Nucleus accumbens (tissue), 56 donors: ENCODE measurements around the gene ANXA6.

Experiments used
- DNase-seq, 56 donors: peaks; one replicate each; lab custom pipeline; 2025; lab: John Stamatoyannopoulos, UW

Gene ANXA6

GRCh38 chr5:151132963-151133362 lies 24.6 kb downstream of the ANXA6 start:
- DNase-seq: peak in 2 of 56 donors; percentile 16 to 19

GRCh38 chr5:151130922-151131891 lies 26.4 kb downstream of the ANXA6 start:
- DNase-seq: no peak

GRCh38 chr5:151130235-151130921 lies 27.2 kb downstream of the ANXA6 start:
- DNase-seq: no peak

- DNase-seq: no peak
These were observed 28.8 kb downstream of the ANXA6 start for GRCh38 chr5:151128817-151129216.

- DNase-seq: no peak
These were observed 29.7 kb downstream of the ANXA6 start for GRCh38 chr5:151127926-151128325.

- DNase-seq: peak in 45 of 56 donors; percentile 10 to 82 (median 46)
These were observed 31.4 kb downstream of the ANXA6 start for GRCh38 chr5:151126199-151126645.

- no peak for DNase-seq
These were observed 32.2 kb downstream of the ANXA6 start for GRCh38 chr5:151125421-151125820.

GRCh38 chr5:151123897-151124751 lies 33.5 kb downstream of the ANXA6 start:
- DNase-seq: peak in 3 of 56 donors; percentile 7 to 21 (median 17)

GRCh38 chr5:151122828-151123227 lies 34.8 kb downstream of the ANXA6 start:
- DNase-seq: no peak

GRCh38 chr5:151121665-151122064 lies 35.9 kb downstream of the ANXA6 start:
- peak in 14 of 56 donors; percentile 9 to 58 (median 32) for DNase-seq

- DNase-seq: no peak
These were observed 36.5 kb downstream of the ANXA6 start for GRCh38 chr5:151121095-151121494.

GRCh38 chr5:151118913-151119575 lies 38.5 kb downstream of the ANXA6 start:
- DNase-seq: no peak

- peak in 50 of 56 donors; percentile 6 to 86 (median 50) for DNase-seq
These were observed 42.2 kb downstream of the ANXA6 start for GRCh38 chr5:151115272-151115905.

GRCh38 chr5:151113651-151114050 lies 43.9 kb downstream of the ANXA6 start:
- no peak for DNase-seq

GRCh38 chr5:151110992-151111391 lies 46.6 kb downstream of the ANXA6 start:
- no peak for DNase-seq

- no peak for DNase-seq
These were observed 47.4 kb downstream of the ANXA6 start for GRCh38 chr5:151110122-151110681.

- DNase-seq: peak in 1 of 56 donors; percentile 13
These were observed 49.0 kb downstream of the ANXA6 start for GRCh38 chr5:151108566-151108965.

- peak in 24 of 56 donors; percentile 12 to 68 (median 33) for DNase-seq
These were observed 49.6 kb downstream of the ANXA6 start for GRCh38 chr5:151107738-151108520.
